Measurements from ENCODE around the gene PANK1.

PANK1 gene

GRCh38 chr10:89613582-89613981 is 31.5 kb downstream of the PANK1 start:
- DNase-seq: no peak

GRCh38 chr10:89611282-89611681 is 33.8 kb downstream of the PANK1 start:
- no peak for DNase-seq

- no peak for DNase-seq
These were observed 35.2 kb downstream of the PANK1 start for GRCh38 chr10:89609833-89610346.

- no peak for DNase-seq
These were observed 40.8 kb downstream of the PANK1 start for GRCh38 chr10:89604200-89604599.

- no peak for DNase-seq
These were observed 42.1 kb downstream of the PANK1 start for GRCh38 chr10:89602919-89603318.

- no peak for DNase-seq
These were observed 43.2 kb downstream of the PANK1 start for GRCh38 chr10:89601728-89602361.

- DNase-seq: no peak
These were observed 45.0 kb downstream of the PANK1 start for GRCh38 chr10:89600041-89600440.

- DNase-seq: no peak
These were observed 52.0 kb downstream of the PANK1 start for GRCh38 chr10:89593043-89593442.

GRCh38 chr10:89592539-89592938 is 52.5 kb downstream of the PANK1 start:
- no peak for DNase-seq

- DNase-seq: no peak
These were observed 53.2 kb downstream of the PANK1 start for GRCh38 chr10:89591796-89592271.

- no peak for DNase-seq
These were observed 53.8 kb downstream of the PANK1 start for GRCh38 chr10:89591111-89591795.

GRCh38 chr10:89590326-89590725 is 54.7 kb downstream of the PANK1 start:
- no peak for DNase-seq

- DNase-seq: no peak
These were observed 55.8 kb downstream of the PANK1 start for GRCh38 chr10:89589101-89589720.

GRCh38 chr10:89588671-89589070 is 56.4 kb downstream of the PANK1 start:
- no peak for DNase-seq

GRCh38 chr10:89582022-89582421 is 63.0 kb downstream of the PANK1 start:
- no peak for DNase-seq

GRCh38 chr10:89580243-89580642 is 64.8 kb downstream of the PANK1 start:
- no peak for DNase-seq

GRCh38 chr10:89576696-89577095 is 68.3 kb downstream of the PANK1 start:
- no peak for DNase-seq

GRCh38 chr10:89576022-89576421 is 69.0 kb downstream of the PANK1 start:
- DNase-seq: no peak

- no peak for DNase-seq
These were observed 70.0 kb downstream of the PANK1 start for GRCh38 chr10:89575031-89575430.

GRCh38 chr10:89574368-89574767 is 70.7 kb downstream of the PANK1 start:
- no peak for DNase-seq

- no peak for DNase-seq
These were observed 77.3 kb downstream of the PANK1 start for GRCh38 chr10:89567576-89568245.

GRCh38 chr10:89566992-89567391 is 78.0 kb downstream of the PANK1 start:
- no peak for DNase-seq

Measured in DMS79 (cell line).